Liver (tissue), 9 donors: ENCODE results near the gene ZNF343. TPM values are rescaled to one million over a fixed set of nuclear protein-coding genes. Genes with fewer than 3 reads are reported as not detected.

ENCODE experiments used
- DNase-seq: peaks from one replicate; pipeline ENCODE4 v3.0.0-alpha.2; 2017; ENCODE audit warnings: low spot score
- H3K27ac ChIP-seq, 2 donors: one replicate each; pipeline ENCODE4 v1.7.0; 2013; ENCODE audit warnings: inconsistent platforms in 2 of 2, low read length in 2 of 2, control low read depth in 1 of 2, low read depth in 1 of 2, mild to moderate bottlenecking in 1 of 2
- H3K27me3 ChIP-seq, 4 donors: one replicate each; pipeline versions ENCODE4 v1.6.1 to v1.7.0; 2013; ENCODE audit warnings: low read length in 3 of 4, inconsistent platforms in 1 of 4, mild to moderate bottlenecking in 1 of 4, moderate library complexity in 1 of 4; ENCODE audit not compliant: control insufficient read depth in 4 of 4, insufficient read depth in 4 of 4
- H3K36me3 ChIP-seq, 4 donors: one replicate each; pipeline versions ENCODE4 v1.6.1 to v1.7.0; 2013; ENCODE audit warnings: low read length in 3 of 4, mild to moderate bottlenecking in 3 of 4, low read depth in 1 of 4, moderate library complexity in 1 of 4; ENCODE audit not compliant: control insufficient read depth in 4 of 4, insufficient read depth in 3 of 4
- H3K4me1 ChIP-seq, 4 donors: one replicate each; pipeline versions ENCODE4 v1.6.1 to v1.7.0; 2013; ENCODE audit warnings: low read length in 3 of 4, mild to moderate bottlenecking in 3 of 4, moderate library complexity in 1 of 4; ENCODE audit not compliant: control insufficient read depth in 4 of 4, insufficient read depth in 4 of 4
- H3K4me3 ChIP-seq, 3 donors: one replicate each; pipeline versions ENCODE4 v1.6.1 to v1.7.0; 2013; ENCODE audit warnings: low read length in 3 of 3, control low read depth in 1 of 3, low read depth in 1 of 3, mild to moderate bottlenecking in 1 of 3
- H3K9ac ChIP-seq, 2 donors: one replicate each; pipeline ENCODE4 v1.7.0; 2013; ENCODE audit warnings: low read length in 2 of 2, mild to moderate bottlenecking in 2 of 2, moderate library complexity in 2 of 2, control low read depth in 1 of 2, low read depth in 1 of 2
- H3K9me3 ChIP-seq, 4 donors: one replicate each; pipeline versions ENCODE4 v1.6.1 to v1.7.0; 2013; ENCODE audit warnings: low read length in 3 of 4; ENCODE audit not compliant: control insufficient read depth in 4 of 4
- EGR1 ChIP-seq, 2 donors: IDR thresholded peaks; 2 replicates each; pipeline ENCODE4 v1.6.1; 2016 to 2018; ENCODE audit warnings: antibody characterized with exemption in 2 of 2, low read depth in 2 of 2
- FOXA1 ChIP-seq: IDR thresholded peaks from 2 replicates; pipeline ENCODE4 v1.6.1; 2016; ENCODE audit warnings: antibody characterized with exemption
- FOXA2 ChIP-seq: IDR thresholded peaks from 2 replicates; pipeline ENCODE4 v1.6.1; 2016; ENCODE audit warnings: antibody characterized with exemption
- GABPA ChIP-seq, 2 donors: IDR thresholded peaks in 1 of 2; conservative IDR thresholded peaks in 1 of 2; 2 replicates each; pipeline ENCODE4 v1.6.1; 2016; ENCODE audit warnings: antibody characterized with exemption in 2 of 2, mild to moderate bottlenecking in 1 of 2, moderate library complexity in 1 of 2
- HNF4A ChIP-seq, 2 donors: conservative IDR thresholded peaks; 2 replicates each; pipeline ENCODE4 v1.6.1; 2016; ENCODE audit warnings: antibody characterized with exemption in 2 of 2, mild to moderate bottlenecking in 2 of 2
- HNF4G ChIP-seq: IDR thresholded peaks from 2 replicates; pipeline ENCODE4 v1.6.1; 2016; ENCODE audit warnings: antibody characterized with exemption
- JUND ChIP-seq, 2 donors: IDR thresholded peaks; 2 replicates each; pipeline ENCODE4 v1.6.1; 2016; ENCODE audit warnings: antibody characterized with exemption in 2 of 2
- NR2F2 ChIP-seq: IDR thresholded peaks from 2 replicates; pipeline ENCODE4 v1.6.1; 2016; ENCODE audit warnings: antibody characterized with exemption
- RAD21 ChIP-seq, 2 donors: IDR thresholded peaks; 2 replicates each; pipeline ENCODE4 v1.6.1; 2016; ENCODE audit warnings: antibody characterized with exemption in 2 of 2, mild to moderate bottlenecking in 2 of 2
- RXRA ChIP-seq, 2 donors: IDR thresholded peaks; 2 replicates each; pipeline ENCODE4 v1.6.1; 2017 to 2018; ENCODE audit warnings: antibody characterized with exemption in 2 of 2, mild to moderate bottlenecking in 1 of 2
- SP1 ChIP-seq: IDR thresholded peaks from 2 replicates; pipeline ENCODE4 v1.6.1; 2018; ENCODE audit warnings: antibody characterized with exemption, mild to moderate bottlenecking
- TAF1 ChIP-seq: conservative IDR thresholded peaks from 2 replicates; pipeline ENCODE4 v1.6.1; 2016; ENCODE audit warnings: antibody characterized with exemption, mild to moderate bottlenecking
- YY1 ChIP-seq: IDR thresholded peaks from 2 replicates; pipeline ENCODE4 v1.6.1; 2016; ENCODE audit warnings: antibody characterized with exemption, mild to moderate bottlenecking
- WGBS: extraction: QIAGEN DNeasy Blood & Tissue Kit; methylation state at CpG from one replicate; pipeline ENCODE4 v1.1.7; 2013; 5-methylcytosine and 5-hydroxymethylcytosine counted together
- polyA plus RNA-seq, 2 donors: library from polyadenylated mRNA; stranded (reverse) in 1 of 2; unstranded in 1 of 2; fragments of 200-250 nt in 1 of 2; fragments of >200 nt in 1 of 2; fragmentation: Nextera tagmentation in 1 of 2; extraction: Ambion mirVana in 1 of 2; gene quantifications; one replicate each; pipeline versions ENCODE4 v1.2.1 to v1.2.3, GENCODE V29; 2013 to 2015
- total RNA-seq, 2 donors: library from RNA; depleted of rRNA; stranded (reverse); fragments of >200 nt; gene quantifications; one replicate each; pipeline ENCODE4 v1.2.3, GENCODE V29; 2014
- TF ChIP-seq, protein P1 (sequence below): IDR thresholded peaks from 2 replicates; pipeline ENCODE4 v1.6.1; 2016; ENCODE audit warnings: antibody characterized with exemption
- TF ChIP-seq, protein P2 (sequence below): fragments of 150-350 bp; IDR thresholded peaks from 2 replicates; pipeline ENCODE4 v1.5.1; 2017; ENCODE audit warnings: improper control_type of control experiment, low read depth, low read length; ENCODE audit not compliant: missing input control
- TF ChIP-seq, protein P3 (sequence below): IDR thresholded peaks from 2 replicates; pipeline ENCODE4 v1.6.1; 2016; ENCODE audit warnings: antibody characterized with exemption, mild to moderate bottlenecking
- TF ChIP-seq, protein P4 (sequence below): IDR thresholded peaks from 2 replicates; pipeline ENCODE4 v1.6.1; 2016; ENCODE audit warnings: antibody characterized with exemption
- TF ChIP-seq, protein P5 (sequence below): IDR thresholded peaks from 2 replicates; pipeline ENCODE4 v1.6.1; 2016; ENCODE audit warnings: antibody characterized with exemption
- donor health status: healthy.
- donor health status: healthy.
- donor health status: healthy.
- donor health status: healthy.
- donor health status: healthy.

The ZNF343 gene
- total and polyA plus RNA-seq, 4 donors, result 3.3 to 10.5 (median 4.2) TPM

DNA sequence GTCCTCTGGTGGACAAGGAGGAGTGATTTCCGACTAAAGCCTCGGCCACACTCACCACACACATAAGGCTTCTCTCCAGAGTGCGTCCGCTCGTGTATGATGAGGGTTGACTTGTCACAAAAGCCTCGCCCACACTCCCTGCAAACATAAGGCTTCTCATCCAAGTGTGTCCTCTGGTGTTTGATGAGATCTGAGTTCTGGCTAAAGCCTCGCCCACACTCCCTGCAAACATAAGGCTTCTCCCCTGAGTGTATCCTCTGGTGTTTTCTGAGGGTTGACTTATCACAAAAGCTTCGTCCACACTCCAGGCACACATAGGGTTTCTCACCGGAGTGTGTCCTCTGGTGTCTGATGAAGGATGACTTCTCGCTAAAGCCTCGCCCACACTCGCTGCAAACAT is 25.2 kb downstream of the ZNF343 start:
- H3K9ac ChIP-seq, result no peak overlapping the region
- no peaks in the 10 kb centered on the region for H3K4me1 ChIP-seq
- H3K4me3 ChIP-seq, result no peak overlapping the region
- H3K27me3 ChIP-seq, result no peaks in the 10 kb centered on the region
- no peak overlapping the region for H3K27ac ChIP-seq
- 99% methylated on average over 12 of the region's 12 CpGs for whole genome bisulfite sequencing
- TF ChIP-seq RAD21 (IDR thresholded peaks at IDR 0.05), result no peak
- TF ChIP-seq HNF4A (conservative IDR thresholded peaks at IDR 0.05), result no peak
- TF ChIP-seq EGR1 (IDR thresholded peaks at IDR 0.05; ENCODE audit: low read depth in 2 of 2), result no peak
- no peak for TF ChIP-seq FOXA1
- TF ChIP-seq NR2F2, result no peak
- TF ChIP-seq JUND (IDR thresholded peaks at IDR 0.05), result no peak
- TF ChIP-seq FOXA2, result no peak
- TF ChIP-seq, protein P1, sequence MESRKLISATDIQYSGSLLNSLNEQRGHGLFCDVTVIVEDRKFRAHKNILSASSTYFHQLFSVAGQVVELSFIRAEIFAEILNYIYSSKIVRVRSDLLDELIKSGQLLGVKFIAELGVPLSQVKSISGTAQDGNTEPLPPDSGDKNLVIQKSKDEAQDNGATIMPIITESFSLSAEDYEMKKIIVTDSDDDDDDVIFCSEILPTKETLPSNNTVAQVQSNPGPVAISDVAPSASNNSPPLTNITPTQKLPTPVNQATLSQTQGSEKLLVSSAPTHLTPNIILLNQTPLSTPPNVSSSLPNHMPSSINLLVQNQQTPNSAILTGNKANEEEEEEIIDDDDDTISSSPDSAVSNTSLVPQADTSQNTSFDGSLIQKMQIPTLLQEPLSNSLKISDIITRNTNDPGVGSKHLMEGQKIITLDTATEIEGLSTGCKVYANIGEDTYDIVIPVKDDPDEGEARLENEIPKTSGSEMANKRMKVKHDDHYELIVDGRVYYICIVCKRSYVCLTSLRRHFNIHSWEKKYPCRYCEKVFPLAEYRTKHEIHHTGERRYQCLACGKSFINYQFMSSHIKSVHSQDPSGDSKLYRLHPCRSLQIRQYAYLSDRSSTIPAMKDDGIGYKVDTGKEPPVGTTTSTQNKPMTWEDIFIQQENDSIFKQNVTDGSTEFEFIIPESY, result no peak
- TF ChIP-seq, protein P2, sequence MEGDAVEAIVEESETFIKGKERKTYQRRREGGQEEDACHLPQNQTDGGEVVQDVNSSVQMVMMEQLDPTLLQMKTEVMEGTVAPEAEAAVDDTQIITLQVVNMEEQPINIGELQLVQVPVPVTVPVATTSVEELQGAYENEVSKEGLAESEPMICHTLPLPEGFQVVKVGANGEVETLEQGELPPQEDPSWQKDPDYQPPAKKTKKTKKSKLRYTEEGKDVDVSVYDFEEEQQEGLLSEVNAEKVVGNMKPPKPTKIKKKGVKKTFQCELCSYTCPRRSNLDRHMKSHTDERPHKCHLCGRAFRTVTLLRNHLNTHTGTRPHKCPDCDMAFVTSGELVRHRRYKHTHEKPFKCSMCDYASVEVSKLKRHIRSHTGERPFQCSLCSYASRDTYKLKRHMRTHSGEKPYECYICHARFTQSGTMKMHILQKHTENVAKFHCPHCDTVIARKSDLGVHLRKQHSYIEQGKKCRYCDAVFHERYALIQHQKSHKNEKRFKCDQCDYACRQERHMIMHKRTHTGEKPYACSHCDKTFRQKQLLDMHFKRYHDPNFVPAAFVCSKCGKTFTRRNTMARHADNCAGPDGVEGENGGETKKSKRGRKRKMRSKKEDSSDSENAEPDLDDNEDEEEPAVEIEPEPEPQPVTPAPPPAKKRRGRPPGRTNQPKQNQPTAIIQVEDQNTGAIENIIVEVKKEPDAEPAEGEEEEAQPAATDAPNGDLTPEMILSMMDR, result no peak
- no peak for TF ChIP-seq YY1
- peaks cover 5 to 47% (median 26%) of the 10 kb centered on the region in 4 donors for H3K36me3 ChIP-seq
- peaks cover 0 to 2% (median under 1%) of the 10 kb centered on the region in 4 donors for H3K9me3 ChIP-seq
- DNase-seq, result no peak

DNA sequence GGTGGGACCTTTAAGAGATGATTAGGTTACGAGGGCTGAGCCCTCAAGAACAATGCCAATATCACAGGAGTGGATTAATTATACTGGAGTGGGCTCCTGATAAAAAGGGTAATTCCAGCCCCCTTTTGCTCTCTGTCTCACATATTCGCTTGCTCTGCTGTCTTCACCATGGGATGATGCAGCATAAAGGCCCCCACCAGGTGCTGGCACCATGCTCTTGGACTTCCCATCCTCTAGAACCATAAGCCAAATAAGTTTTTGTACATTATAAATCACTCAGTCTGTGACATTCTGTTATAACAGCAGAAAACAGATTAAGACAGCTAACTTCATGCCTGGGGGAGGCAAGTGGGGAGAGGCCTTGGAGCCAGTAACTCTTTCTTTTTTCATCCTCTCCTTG is 28.3 kb downstream of the ZNF343 start:
- no peak overlapping the region for H3K27ac ChIP-seq
- H3K36me3 ChIP-seq, result peaks cover 5 to 32% (median 19%) of the 10 kb centered on the region in 4 donors
- H3K4me3 ChIP-seq, result no peak overlapping the region
- TF ChIP-seq, protein P2, result no peak
- TF ChIP-seq FOXA2, result no peak
- TF ChIP-seq RAD21 (IDR thresholded peaks at IDR 0.05), result no peak
- no peak for TF ChIP-seq TAF1
- no peak for TF ChIP-seq HNF4G
- TF ChIP-seq EGR1 (IDR thresholded peaks at IDR 0.05; ENCODE audit: low read depth in 2 of 2), result no peak
- TF ChIP-seq HNF4A (conservative IDR thresholded peaks at IDR 0.05), result no peak
- TF ChIP-seq GABPA (IDR thresholded peaks at IDR 0.05 in 1 of 2, conservative IDR thresholded peaks at IDR 0.05 in 1 of 2), result no peak
- TF ChIP-seq, protein P3, sequence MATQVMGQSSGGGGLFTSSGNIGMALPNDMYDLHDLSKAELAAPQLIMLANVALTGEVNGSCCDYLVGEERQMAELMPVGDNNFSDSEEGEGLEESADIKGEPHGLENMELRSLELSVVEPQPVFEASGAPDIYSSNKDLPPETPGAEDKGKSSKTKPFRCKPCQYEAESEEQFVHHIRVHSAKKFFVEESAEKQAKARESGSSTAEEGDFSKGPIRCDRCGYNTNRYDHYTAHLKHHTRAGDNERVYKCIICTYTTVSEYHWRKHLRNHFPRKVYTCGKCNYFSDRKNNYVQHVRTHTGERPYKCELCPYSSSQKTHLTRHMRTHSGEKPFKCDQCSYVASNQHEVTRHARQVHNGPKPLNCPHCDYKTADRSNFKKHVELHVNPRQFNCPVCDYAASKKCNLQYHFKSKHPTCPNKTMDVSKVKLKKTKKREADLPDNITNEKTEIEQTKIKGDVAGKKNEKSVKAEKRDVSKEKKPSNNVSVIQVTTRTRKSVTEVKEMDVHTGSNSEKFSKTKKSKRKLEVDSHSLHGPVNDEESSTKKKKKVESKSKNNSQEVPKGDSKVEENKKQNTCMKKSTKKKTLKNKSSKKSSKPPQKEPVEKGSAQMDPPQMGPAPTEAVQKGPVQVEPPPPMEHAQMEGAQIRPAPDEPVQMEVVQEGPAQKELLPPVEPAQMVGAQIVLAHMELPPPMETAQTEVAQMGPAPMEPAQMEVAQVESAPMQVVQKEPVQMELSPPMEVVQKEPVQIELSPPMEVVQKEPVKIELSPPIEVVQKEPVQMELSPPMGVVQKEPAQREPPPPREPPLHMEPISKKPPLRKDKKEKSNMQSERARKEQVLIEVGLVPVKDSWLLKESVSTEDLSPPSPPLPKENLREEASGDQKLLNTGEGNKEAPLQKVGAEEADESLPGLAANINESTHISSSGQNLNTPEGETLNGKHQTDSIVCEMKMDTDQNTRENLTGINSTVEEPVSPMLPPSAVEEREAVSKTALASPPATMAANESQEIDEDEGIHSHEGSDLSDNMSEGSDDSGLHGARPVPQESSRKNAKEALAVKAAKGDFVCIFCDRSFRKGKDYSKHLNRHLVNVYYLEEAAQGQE, result no peak
- no peak for TF ChIP-seq NR2F2
- no peak for TF ChIP-seq SP1
- TF ChIP-seq RXRA (IDR thresholded peaks at IDR 0.05), result no peak
- TF ChIP-seq, protein P1, result no peak
- TF ChIP-seq FOXA1, result no peak
- TF ChIP-seq JUND (IDR thresholded peaks at IDR 0.05), result no peak
- no peak for TF ChIP-seq YY1
- TF ChIP-seq, protein P4, sequence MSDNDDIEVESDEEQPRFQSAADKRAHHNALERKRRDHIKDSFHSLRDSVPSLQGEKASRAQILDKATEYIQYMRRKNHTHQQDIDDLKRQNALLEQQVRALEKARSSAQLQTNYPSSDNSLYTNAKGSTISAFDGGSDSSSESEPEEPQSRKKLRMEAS, result no peak
- TF ChIP-seq, protein P5, sequence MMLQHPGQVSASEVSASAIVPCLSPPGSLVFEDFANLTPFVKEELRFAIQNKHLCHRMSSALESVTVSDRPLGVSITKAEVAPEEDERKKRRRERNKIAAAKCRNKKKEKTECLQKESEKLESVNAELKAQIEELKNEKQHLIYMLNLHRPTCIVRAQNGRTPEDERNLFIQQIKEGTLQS, result no peak
- H3K27me3 ChIP-seq, result no peaks in the 10 kb centered on the region
- H3K9me3 ChIP-seq, result peaks cover 0 to 2% (median under 1%) of the 10 kb centered on the region in 4 donors
- H3K9ac ChIP-seq, result no peak overlapping the region
- WGBS, result 98% methylated on average over 2 of the region's 2 CpGs
- peaks cover 8 to 14% (median 10%) of the 10 kb centered on the region in 4 donors for H3K4me1 ChIP-seq
- DNase-seq, result no peak
